GM12878 (cell line): Measurements from ENCODE around the gene LSAMP. TPM values are rescaled to one million over a fixed set of nuclear protein-coding genes. Genes with fewer than 3 reads are reported as not detected.

Experiments
- ATAC-seq: fragments of 200-7000 bp; cut with Tn5 transposase; 3 replicates; pipeline ENCODE4 v1.9.1; 2020; ENCODE audit warnings: mild to moderate bottlenecking, moderate library complexity
- BruUV-seq: library from RNA; stranded (reverse); fragments of 400-500 nt; replicated peaks from 2 replicates; lab custom pipeline; 2021; lab: Mats Ljungman, UMichigan
- CTCF ChIA-PET: fragments of 300-600 bp; sonication (Branson Sonifier 250); formaldehyde crosslinking; extraction: SDS; loops from one replicate; lab custom pipeline; 2021; ENCODE audit warnings: inconsistent platforms; lab: Yijun Ruan, JAX
- POLR2A ChIA-PET: fragments of 350-600 bp; formaldehyde crosslinking; extraction: SDS; loops from one replicate; lab custom pipeline; 2021; ENCODE audit warnings: inconsistent platforms; lab: Charles Lee
- RAD21 ChIA-PET: fragments of 300-600 bp; sonication (Branson Sonifier 250); formaldehyde crosslinking; loops from one replicate; lab custom pipeline; 2023; ENCODE audit warnings: antibody characterized with exemption; ENCODE audit not compliant: unreplicated experiment; lab: Charles Lee
- SMC1A ChIA-PET: fragments of 300-600 bp; sonication (Branson Sonifier 250); formaldehyde crosslinking; loops from one replicate; lab custom pipeline; 2023; ENCODE audit not compliant: unreplicated experiment, uncharacterized antibody; lab: Charles Lee
- DNase-seq: peaks from one replicate; pipeline ENCODE4 v3.0.0-alpha.2; 2011; ENCODE audit warnings: low read depth, low spot score
- FAIRE-seq: peaks from 3 replicates; lab custom pipeline; 2011; peaks lifted over from hg19 to GRCh38; lab: Jason Lieb, UNC
- H2AFZ ChIP-seq: 2 replicates; pipeline ENCODE4 v1.6.0; 2011; ENCODE audit warnings: low read depth, low read length, control low read depth; ENCODE audit not compliant: control insufficient read depth
- H3K27ac ChIP-seq: 2 replicates; pipeline ENCODE4 v1.5.1; 2011; ENCODE audit warnings: control low read depth; ENCODE audit not compliant: control insufficient read depth, insufficient read depth
- H3K27me3 ChIP-seq, 2 experiments: replicated peaks in 1 of 2; 2 replicates each; pipeline versions ENCODE4 v1.6.0 to v1.6.1; 2011; ENCODE audit warnings: low read length in 1 of 2; ENCODE audit not compliant: control insufficient read depth in 2 of 2, insufficient read depth in 2 of 2
- H3K36me3 ChIP-seq, 2 experiments: 2 replicates each; pipeline ENCODE4 v1.5.1; 2011; ENCODE audit warnings: low read length in 1 of 2; ENCODE audit not compliant: control insufficient read depth in 2 of 2, insufficient read depth in 2 of 2
- H3K4me1 ChIP-seq: 2 replicates; pipeline ENCODE4 v1.6.1; 2011; ENCODE audit warnings: mild to moderate bottlenecking, low read length, moderate library complexity, mixed read lengths; ENCODE audit not compliant: control insufficient read depth, insufficient read depth
- H3K4me2 ChIP-seq: 2 replicates; pipeline ENCODE4 v1.6.0; 2011; ENCODE audit warnings: control low read depth; ENCODE audit not compliant: control insufficient read depth, insufficient read depth
- H3K4me3 ChIP-seq: fragments of 200-600 bp; sonication (generic); 2 replicates; pipeline ENCODE4 v1.5.1; 2016
- H3K79me2 ChIP-seq: 2 replicates; pipeline ENCODE4 v1.6.0; 2011; ENCODE audit warnings: low read length; ENCODE audit not compliant: control insufficient read depth, insufficient read depth
- H3K9ac ChIP-seq: 2 replicates; pipeline ENCODE4 v1.8.0; 2011; ENCODE audit warnings: low read length, control low read depth, mixed read lengths; ENCODE audit not compliant: control insufficient read depth, insufficient read depth
- H3K9me3 ChIP-seq: replicated peaks from 3 replicates; pipeline ENCODE4 v1.5.1; 2011; ENCODE audit warnings: mild to moderate bottlenecking, low read length; ENCODE audit not compliant: control insufficient read depth, insufficient read depth
- H4K20me1 ChIP-seq: 2 replicates; pipeline ENCODE4 v1.6.0; 2011; ENCODE audit not compliant: control insufficient read depth, insufficient read depth
- ASH2L ChIP-seq: fragments of 300-600, 200-600 bp; sonication (generic); IDR thresholded peaks from 2 replicates; pipeline ENCODE4 v1.6.1; 2017; ENCODE audit warnings: low read depth, mild to moderate bottlenecking, borderline replicate concordance
- CBFB ChIP-seq: IDR thresholded peaks from 2 replicates; pipeline ENCODE4 v1.6.1; 2016; ENCODE audit warnings: antibody characterized with exemption, low read depth
- CEBPB ChIP-seq, 2 experiments: fragments of 150-350 bp in 1 of 2; IDR thresholded peaks; 2 replicates each; pipeline ENCODE4 v1.6.1; 2012 to 2014; ENCODE audit warnings: low read depth in 2 of 2, low read length in 2 of 2, borderline replicate concordance in 1 of 2, inconsistent platforms in 1 of 2
- EZH2 ChIP-seq: IDR thresholded peaks from 2 replicates; pipeline ENCODE4 v1.6.1; 2012; ENCODE audit warnings: low read depth, mild to moderate bottlenecking, control low read depth, inconsistent platforms, low read length, borderline replicate concordance; ENCODE audit not compliant: control insufficient read depth
- HDAC2 ChIP-seq: fragments of 200-600 bp; sonication (generic); IDR thresholded peaks from 2 replicates; pipeline ENCODE4 v1.6.1; 2017
- HDGF ChIP-seq: fragments of 450-650 bp; IDR thresholded peaks from 2 replicates; pipeline ENCODE4 v1.6.1; 2016; ENCODE audit warnings: antibody characterized with exemption
- MYC ChIP-seq: IDR thresholded peaks from 2 replicates; pipeline ENCODE4 v1.6.1; 2011; ENCODE audit warnings: mild to moderate bottlenecking, low read length, moderate library complexity, inconsistent platforms; ENCODE audit not compliant: insufficient read depth, insufficient replicate concordance, insufficient read length, severe bottlenecking
- PAX5 ChIP-seq: IDR thresholded peaks from 2 replicates; pipeline ENCODE4 v1.6.1; 2011; ENCODE audit warnings: low read depth, low read length, borderline replicate concordance
- PML ChIP-seq: IDR thresholded peaks from 2 replicates; pipeline ENCODE4 v1.6.1; 2012; ENCODE audit warnings: low read length, inconsistent platforms
- RCOR1 ChIP-seq: conservative IDR thresholded peaks from 2 replicates; pipeline ENCODE4 v1.6.1; 2012; ENCODE audit warnings: low read depth, low read length, improper control_type of control experiment
- SREBF2 ChIP-seq: IDR thresholded peaks from 2 replicates; pipeline ENCODE4 v1.6.1; 2012; ENCODE audit warnings: mild to moderate bottlenecking, low read length
- SRF ChIP-seq, 2 experiments: IDR thresholded peaks; 2 replicates each; pipeline ENCODE4 v1.6.1; 2011; ENCODE audit warnings: low read depth in 2 of 2, low read length in 2 of 2, mild to moderate bottlenecking in 1 of 2, moderate library complexity in 1 of 2
- SUPT20H ChIP-seq: IDR thresholded peaks from 2 replicates; pipeline ENCODE4 v1.6.1; 2011; ENCODE audit warnings: low read depth, mild to moderate bottlenecking, low read length, moderate library complexity, borderline replicate concordance; ENCODE audit not compliant: control insufficient read depth
- TBL1XR1 ChIP-seq: IDR thresholded peaks from 2 replicates; pipeline ENCODE4 v1.6.1; 2012; ENCODE audit warnings: low read depth, low read length, improper control_type of control experiment
- YBX1 ChIP-seq: fragments of 450-650 bp; IDR thresholded peaks from 2 replicates; pipeline ENCODE4 v1.6.1; 2016; ENCODE audit warnings: antibody characterized with exemption
- YY1 ChIP-seq: IDR thresholded peaks from 2 replicates; pipeline ENCODE4 v1.6.1; 2011; ENCODE audit warnings: low read depth, mild to moderate bottlenecking, low read length
- WGBS: methylation state at CpG from one replicate; pipeline ENCODE4 v1.1.6; 2016; ENCODE audit warnings: low lambda C conversion rate; ENCODE audit not compliant: insufficient replicate concordance, insufficient coverage; ENCODE audit errors: missing lambda C conversion rate; 5-methylcytosine and 5-hydroxymethylcytosine counted together
- in situ Hi-C: fragments of 300-500 bp; cut with MboI; formaldehyde crosslinking; loops from 9 replicates; pipeline ENCODE4 v1.14.3; 2018; ENCODE audit warnings: mixed read lengths
- intact Hi-C: fragments of 100-400 bp; cut with micrococcal nuclease; formaldehyde crosslinking; loops from one replicate; pipeline ENCODE4 v1.14.2; 2022; ENCODE audit not compliant: unreplicated experiment
- polyA plus RNA-seq, 11 experiments: library from polyadenylated mRNA; depleted of rRNA in 4 of 11; unstranded in 6 of 11; stranded (reverse) in 5 of 11; fragments of >200 nt; fragmentation: Nextera tagmentation in 4 of 11; fragmentation: Illumina TruSeq in 1 of 11; extraction: Ambion mirVana in 4 of 11; extraction: Trizol in 1 of 11; gene quantifications; 1 replicate in 1 of 11; 2 replicates in 10 of 11; pipeline versions ENCODE4 v1.2.1 to v1.2.3, GENCODE V29; 2011 to 2016; ENCODE audit warnings: inconsistent platforms in 2 of 11, missing spikeins in 2 of 11, low read depth in 1 of 11
- total RNA-seq, 4 experiments: library from RNA; depleted of rRNA in 3 of 4; stranded (reverse); fragments of >200 nt in 3 of 4; fragmentation: Illumina TruSeq in 1 of 4; extraction: Trizol in 1 of 4; gene quantifications; 2 replicates each; pipeline versions ENCODE4 v1.2.1 to v1.2.3, GENCODE V29; 2013 to 2021
- TF ChIP-seq, protein P1 (sequence below): IDR thresholded peaks from 2 replicates; pipeline ENCODE4 v1.6.1; 2012; ENCODE audit warnings: low read depth, low read length, improper control_type of control experiment
- TF ChIP-seq, protein P2 (sequence below), 3 experiments: IDR thresholded peaks in 2 of 3; conservative IDR thresholded peaks in 1 of 3; 2 replicates each; pipeline ENCODE4 v1.5.1; 2011; ENCODE audit warnings: low read depth in 3 of 3, low read length in 3 of 3, mild to moderate bottlenecking in 3 of 3, control low read depth in 2 of 3, moderate library complexity in 2 of 3, inconsistent platforms in 1 of 3, mixed read lengths in 1 of 3; ENCODE audit not compliant: control insufficient read depth in 2 of 3, insufficient read depth in 1 of 3; ENCODE audit errors: extremely low read depth in 1 of 3
- TF ChIP-seq, protein P3 (sequence below): IDR thresholded peaks from 2 replicates; pipeline ENCODE4 v1.6.1; 2012; ENCODE audit warnings: mild to moderate bottlenecking, low read depth, low read length

LSAMP gene
- total and polyA plus RNA-seq, 10 of the 15 experiments (the other 5 are each of a cell fraction or from before 2014, with no cell fraction given) = 2.0 to 12.7 (median 6.5) TPM

DNA sequence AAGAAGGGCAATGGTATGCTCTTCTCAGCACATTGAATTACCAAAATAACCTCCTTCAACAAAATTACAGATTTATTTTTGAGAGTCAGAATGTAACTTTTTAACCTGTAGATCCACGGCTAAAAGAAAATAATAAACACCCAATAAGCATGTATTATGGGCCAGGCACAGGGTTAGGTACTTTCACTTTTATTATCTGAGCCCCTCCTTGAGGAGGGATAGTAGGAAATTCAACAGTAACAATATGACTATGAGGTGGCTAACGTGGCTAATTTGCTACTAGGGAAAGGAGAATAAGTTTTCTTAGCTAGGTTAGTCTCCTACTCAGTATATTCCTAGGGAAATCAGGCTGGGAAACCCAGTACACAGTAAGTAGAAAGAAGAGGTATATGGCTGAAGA lies 515.1 kb downstream of the LSAMP start:
- no peak overlapping the region for H3K9ac ChIP-seq
- H2AFZ ChIP-seq = no peak overlapping the region; the same call in 1 of the 2 replicates
- peaks cover 11% of the 10 kb centered on the region; the same call in 1 of the 2 replicates for H3K4me1 ChIP-seq
- SMC1A ChIA-PET = interaction anchor here (1.5 to 4.9 kb wide), 4 partner anchors 8 to 109 kb away, joined by 4 to 36 read pairs (median 10); no protein-coding TSS in a partner anchor
- no peaks in the 10 kb centered on the region for H3K79me2 ChIP-seq
- DNase-seq = no peak
- FAIRE-seq = no peak
- RAD21 ChIA-PET = interaction anchor here (1.4 kb wide), 1 partner anchor 13 kb away, joined by 4 read pairs; no protein-coding TSS in a partner anchor
- BruUV-seq = no TSS peak
- POLR2A ChIA-PET = interaction anchor here (1.5 kb wide), 1 partner anchor 14 kb away, joined by 3 read pairs; no protein-coding TSS in a partner anchor
- H3K4me3 ChIP-seq = no peak overlapping the region
- H3K9me3 ChIP-seq = no peaks in the 10 kb centered on the region
- H3K27ac ChIP-seq = no peak overlapping the region
- intact Hi-C loops (no loop called here), in situ Hi-C loops (no loop called here)
- ATAC-seq = peak; percentile 57
- no peaks in the 10 kb centered on the region for H3K36me3 ChIP-seq
- H4K20me1 ChIP-seq = no peaks in the 10 kb centered on the region
- H3K4me2 ChIP-seq = peak overlapping the region; percentile 11; the same call in 1 of the 2 replicates
- no peak for TF ChIP-seq PML
- TF ChIP-seq HDGF = no peak
- no peak for TF ChIP-seq ASH2L
- no peak for TF ChIP-seq EZH2
- no peak for TF ChIP-seq HDAC2
- no peak for TF ChIP-seq TBL1XR1
- no peak for TF ChIP-seq SUPT20H
- TF ChIP-seq SRF (IDR thresholded peaks at IDR 0.05; ENCODE audit: low read depth in 2 of 2, low read length in 2 of 2) = no peak
- TF ChIP-seq, protein P1, sequence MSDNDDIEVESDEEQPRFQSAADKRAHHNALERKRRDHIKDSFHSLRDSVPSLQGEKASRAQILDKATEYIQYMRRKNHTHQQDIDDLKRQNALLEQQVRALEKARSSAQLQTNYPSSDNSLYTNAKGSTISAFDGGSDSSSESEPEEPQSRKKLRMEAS = no peak
- no peak for TF ChIP-seq CEBPB (IDR thresholded peaks at IDR 0.05; ENCODE audit: borderline replicate concordance in 1 of 2, low read depth in 2 of 2, low read length in 2 of 2)
- TF ChIP-seq CBFB = no peak
- no peak for TF ChIP-seq YBX1
- TF ChIP-seq, protein P2, sequence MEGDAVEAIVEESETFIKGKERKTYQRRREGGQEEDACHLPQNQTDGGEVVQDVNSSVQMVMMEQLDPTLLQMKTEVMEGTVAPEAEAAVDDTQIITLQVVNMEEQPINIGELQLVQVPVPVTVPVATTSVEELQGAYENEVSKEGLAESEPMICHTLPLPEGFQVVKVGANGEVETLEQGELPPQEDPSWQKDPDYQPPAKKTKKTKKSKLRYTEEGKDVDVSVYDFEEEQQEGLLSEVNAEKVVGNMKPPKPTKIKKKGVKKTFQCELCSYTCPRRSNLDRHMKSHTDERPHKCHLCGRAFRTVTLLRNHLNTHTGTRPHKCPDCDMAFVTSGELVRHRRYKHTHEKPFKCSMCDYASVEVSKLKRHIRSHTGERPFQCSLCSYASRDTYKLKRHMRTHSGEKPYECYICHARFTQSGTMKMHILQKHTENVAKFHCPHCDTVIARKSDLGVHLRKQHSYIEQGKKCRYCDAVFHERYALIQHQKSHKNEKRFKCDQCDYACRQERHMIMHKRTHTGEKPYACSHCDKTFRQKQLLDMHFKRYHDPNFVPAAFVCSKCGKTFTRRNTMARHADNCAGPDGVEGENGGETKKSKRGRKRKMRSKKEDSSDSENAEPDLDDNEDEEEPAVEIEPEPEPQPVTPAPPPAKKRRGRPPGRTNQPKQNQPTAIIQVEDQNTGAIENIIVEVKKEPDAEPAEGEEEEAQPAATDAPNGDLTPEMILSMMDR (IDR thresholded peaks at IDR 0.05 in 2 of 3, conservative IDR thresholded peaks at IDR 0.05 in 1 of 3; ENCODE audit: control insufficient read depth in 2 of 3, extremely low read depth in 1 of 3, insufficient read depth in 1 of 3, low read depth in 3 of 3, low read length in 3 of 3) = no peak
- TF ChIP-seq MYC = no peak
- TF ChIP-seq PAX5 = no peak
- TF ChIP-seq SREBF2 = no peak
- TF ChIP-seq, protein P3, sequence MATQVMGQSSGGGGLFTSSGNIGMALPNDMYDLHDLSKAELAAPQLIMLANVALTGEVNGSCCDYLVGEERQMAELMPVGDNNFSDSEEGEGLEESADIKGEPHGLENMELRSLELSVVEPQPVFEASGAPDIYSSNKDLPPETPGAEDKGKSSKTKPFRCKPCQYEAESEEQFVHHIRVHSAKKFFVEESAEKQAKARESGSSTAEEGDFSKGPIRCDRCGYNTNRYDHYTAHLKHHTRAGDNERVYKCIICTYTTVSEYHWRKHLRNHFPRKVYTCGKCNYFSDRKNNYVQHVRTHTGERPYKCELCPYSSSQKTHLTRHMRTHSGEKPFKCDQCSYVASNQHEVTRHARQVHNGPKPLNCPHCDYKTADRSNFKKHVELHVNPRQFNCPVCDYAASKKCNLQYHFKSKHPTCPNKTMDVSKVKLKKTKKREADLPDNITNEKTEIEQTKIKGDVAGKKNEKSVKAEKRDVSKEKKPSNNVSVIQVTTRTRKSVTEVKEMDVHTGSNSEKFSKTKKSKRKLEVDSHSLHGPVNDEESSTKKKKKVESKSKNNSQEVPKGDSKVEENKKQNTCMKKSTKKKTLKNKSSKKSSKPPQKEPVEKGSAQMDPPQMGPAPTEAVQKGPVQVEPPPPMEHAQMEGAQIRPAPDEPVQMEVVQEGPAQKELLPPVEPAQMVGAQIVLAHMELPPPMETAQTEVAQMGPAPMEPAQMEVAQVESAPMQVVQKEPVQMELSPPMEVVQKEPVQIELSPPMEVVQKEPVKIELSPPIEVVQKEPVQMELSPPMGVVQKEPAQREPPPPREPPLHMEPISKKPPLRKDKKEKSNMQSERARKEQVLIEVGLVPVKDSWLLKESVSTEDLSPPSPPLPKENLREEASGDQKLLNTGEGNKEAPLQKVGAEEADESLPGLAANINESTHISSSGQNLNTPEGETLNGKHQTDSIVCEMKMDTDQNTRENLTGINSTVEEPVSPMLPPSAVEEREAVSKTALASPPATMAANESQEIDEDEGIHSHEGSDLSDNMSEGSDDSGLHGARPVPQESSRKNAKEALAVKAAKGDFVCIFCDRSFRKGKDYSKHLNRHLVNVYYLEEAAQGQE = no peak
- TF ChIP-seq RCOR1 = no peak
- TF ChIP-seq YY1 = no peak
- CTCF ChIA-PET = interaction anchor here (1.2 to 1.8 kb wide), 4 partner anchors 13 to 98 kb away, joined by 3 to 4 read pairs (median 4); no protein-coding TSS in a partner anchor
- 0% methylated on average over 2 of the region's 2 CpGs for WGBS
- no peaks in the 10 kb centered on the region for H3K27me3 ChIP-seq
